Glutamatergic neuron (in vitro differentiated cells): ENCODE measurements around the gene KIF6. TPM values are rescaled to one million over a fixed set of nuclear protein-coding genes. Genes with fewer than 3 reads are reported as not detected.

Experiments
- DNase-seq: peaks from one replicate; pipeline ENCODE4 v3.0.0; 2022
- H3K27ac Mint-ChIP-seq: one replicate; pipeline ENCODE4 v1.8.0; 2020; ENCODE audit warnings: mild to moderate bottlenecking, mixed read lengths, inconsistent platforms; ENCODE audit not compliant: unreplicated experiment
- H3K27me3 Mint-ChIP-seq: one replicate; pipeline ENCODE4 v1.8.0; 2020; ENCODE audit warnings: mild to moderate bottlenecking, moderate library complexity, mixed read lengths, inconsistent platforms; ENCODE audit not compliant: unreplicated experiment
- H3K36me3 Mint-ChIP-seq: one replicate; pipeline ENCODE4 v1.8.0; 2020; ENCODE audit warnings: mild to moderate bottlenecking, mixed read lengths, inconsistent platforms; ENCODE audit not compliant: unreplicated experiment
- H3K4me1 Mint-ChIP-seq: one replicate; pipeline ENCODE4 v1.8.0; 2020; ENCODE audit warnings: mild to moderate bottlenecking, low read depth, mixed read lengths, inconsistent platforms; ENCODE audit not compliant: unreplicated experiment
- H3K4me3 Mint-ChIP-seq: one replicate; pipeline ENCODE4 v1.8.0; 2020; ENCODE audit warnings: mild to moderate bottlenecking, mixed read lengths, inconsistent platforms; ENCODE audit not compliant: unreplicated experiment
- H3K9me3 Mint-ChIP-seq: one replicate; pipeline ENCODE4 v1.8.0; 2020; ENCODE audit warnings: mild to moderate bottlenecking, moderate library complexity, mixed read lengths, inconsistent platforms; ENCODE audit not compliant: unreplicated experiment
- CTCF ChIP-seq: fragments of 200-600 bp; sonication (generic); IDR thresholded peaks from one replicate; pipeline ENCODE4 v1.5.0; 2021; ENCODE audit not compliant: partially characterized antibody, unreplicated experiment
- total RNA-seq: library from RNA; stranded (reverse); fragmentation: NEBNext Ultra II Directional; extraction: Animal tissue kit (Norgen Biotek cat#: 25700); gene quantifications from one replicate; pipeline ENCODE4 v1.2.1, GENCODE V29; 2021; ENCODE audit not compliant: unreplicated experiment

The KIF6 gene
- total RNA-seq, 1 donor from 2014 or later, result 1.1 TPM

DNA sequence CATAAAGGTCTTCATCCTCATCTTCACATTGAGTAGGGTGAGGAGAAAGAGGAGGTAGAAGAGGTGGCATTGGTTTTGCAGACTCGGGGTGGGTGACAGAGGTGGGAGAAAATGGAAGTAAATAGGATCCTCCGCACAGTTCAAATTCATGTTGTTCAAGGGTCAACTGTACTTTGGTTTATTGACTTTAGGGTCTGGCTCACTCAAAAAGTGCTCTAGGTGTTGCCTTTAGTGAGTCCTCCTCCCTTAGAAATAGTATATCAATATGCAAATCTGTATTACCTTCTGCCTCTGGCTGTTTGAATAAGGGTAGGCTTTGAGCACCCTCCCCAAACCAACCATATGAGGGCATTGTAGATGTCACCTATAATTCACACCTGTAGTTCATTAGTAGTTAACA lies 54.7 kb downstream of the KIF6 start:
- no peak for DNase-seq
- no peak overlapping the region for H3K4me3 Mint-ChIP-seq
- H3K9me3 Mint-ChIP-seq, result no peaks in the 10 kb centered on the region
- H3K4me1 Mint-ChIP-seq, result no peaks in the 10 kb centered on the region
- no peak overlapping the region for H3K27ac Mint-ChIP-seq
- H3K27me3 Mint-ChIP-seq, result no peaks in the 10 kb centered on the region
- no peak for TF ChIP-seq CTCF
- H3K36me3 Mint-ChIP-seq, result no peaks in the 10 kb centered on the region

DNA sequence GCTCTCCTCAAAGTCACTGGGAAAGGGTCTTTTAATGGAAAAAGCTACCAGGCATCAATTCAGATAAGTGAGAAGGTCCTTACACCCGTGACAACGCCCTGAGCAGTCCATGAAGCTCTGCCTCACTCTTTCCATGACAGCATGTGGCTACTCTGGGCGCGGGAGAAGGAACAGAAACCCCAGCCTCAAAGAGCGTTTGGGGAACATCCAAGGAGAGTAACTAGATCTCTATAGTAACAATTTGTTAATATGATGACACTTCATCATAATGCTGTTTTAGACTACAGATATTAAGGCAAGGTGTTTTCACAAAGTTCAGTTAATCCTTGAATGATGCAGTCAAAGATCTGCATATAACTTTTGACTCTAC lies 55.2 kb downstream of the KIF6 start:
- no peaks in the 10 kb centered on the region for H3K27me3 Mint-ChIP-seq
- no peaks in the 10 kb centered on the region for H3K36me3 Mint-ChIP-seq
- H3K9me3 Mint-ChIP-seq, result no peaks in the 10 kb centered on the region
- no peak for DNase-seq
- no peak overlapping the region for H3K4me3 Mint-ChIP-seq
- TF ChIP-seq CTCF, result no peak
- no peak overlapping the region for H3K27ac Mint-ChIP-seq
- no peaks in the 10 kb centered on the region for H3K4me1 Mint-ChIP-seq

GRCh38 chr6:39669207-39669972 lies 55.8 kb downstream of the KIF6 start:
- H3K4me3 Mint-ChIP-seq, result no peak overlapping the region
- TF ChIP-seq CTCF, result no peak
- no peak for DNase-seq
- H3K27me3 Mint-ChIP-seq, result no peaks in the 10 kb centered on the region
- H3K9me3 Mint-ChIP-seq, result no peaks in the 10 kb centered on the region
- H3K27ac Mint-ChIP-seq, result no peak overlapping the region
- H3K36me3 Mint-ChIP-seq, result no peaks in the 10 kb centered on the region
- H3K4me1 Mint-ChIP-seq, result no peaks in the 10 kb centered on the region

DNA sequence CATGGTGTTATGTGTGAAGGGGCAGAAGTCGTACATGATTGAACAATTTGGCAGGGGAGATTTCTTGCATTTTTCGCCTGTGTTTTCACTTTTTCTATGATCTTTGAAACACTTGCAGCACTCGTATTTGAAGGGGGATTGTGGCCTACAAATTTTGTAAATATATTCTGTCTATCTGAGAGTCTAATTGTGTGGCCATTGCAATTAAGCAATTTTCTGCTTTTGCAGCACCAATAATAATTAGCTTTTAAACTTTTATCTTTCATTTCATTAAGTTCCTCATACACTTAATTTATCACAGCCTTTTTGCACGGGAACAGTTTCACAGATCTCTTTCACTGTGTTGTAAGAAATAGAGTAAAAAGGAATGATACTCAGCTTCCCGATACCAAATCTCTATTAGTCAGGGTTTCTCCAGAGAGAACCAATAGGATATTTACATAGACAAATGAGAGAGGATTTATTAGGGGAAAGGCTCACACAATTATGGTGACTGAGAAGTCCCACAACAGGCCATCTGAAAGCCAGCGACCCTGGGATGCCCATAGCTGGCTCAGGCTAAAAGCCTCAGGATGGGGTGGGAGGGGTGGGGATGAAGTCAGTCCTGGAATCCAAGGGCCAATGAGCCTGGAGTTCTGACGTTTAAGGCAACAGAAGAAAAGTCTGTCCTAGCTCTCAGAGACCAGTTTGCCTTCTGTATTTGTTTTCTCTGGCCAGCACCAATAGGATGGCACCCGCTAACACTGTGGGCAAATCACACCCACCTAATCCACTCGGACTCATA lies 58.3 kb downstream of the KIF6 start:
- no peaks in the 10 kb centered on the region for H3K36me3 Mint-ChIP-seq
- DNase-seq, result no peak
- H3K4me3 Mint-ChIP-seq, result no peak overlapping the region
- no peaks in the 10 kb centered on the region for H3K4me1 Mint-ChIP-seq
- no peak overlapping the region for H3K27ac Mint-ChIP-seq
- TF ChIP-seq CTCF, result no peak
- H3K27me3 Mint-ChIP-seq, result no peaks in the 10 kb centered on the region
- no peaks in the 10 kb centered on the region for H3K9me3 Mint-ChIP-seq

- Mint-ChIP-seq H3K4me3 (no peak overlapping the region), H3K4me1 (no peaks in the 10 kb centered on the region), H3K36me3 (no peaks in the 10 kb centered on the region), H3K27me3 (no peaks in the 10 kb centered on the region), H3K9me3 (no peaks in the 10 kb centered on the region), H3K27ac (no peak overlapping the region)
- TF ChIP-seq CTCF, result no peak
- DNase-seq, result no peak
Observed at GRCh38 chr6:39665861-39666260, 59.3 kb downstream of the KIF6 start.
